GM21526 (cell line): ENCODE results near the gene CCDC120.

Source experiments
- ATAC-seq: cut with Tn5 transposase; IDR thresholded peaks from one replicate; pipeline ENCODE4 v1.9.1; 2021; ENCODE audit warnings: moderate library complexity; ENCODE audit not compliant: unreplicated experiment, low FRiP score

CCDC120 gene

DNA sequence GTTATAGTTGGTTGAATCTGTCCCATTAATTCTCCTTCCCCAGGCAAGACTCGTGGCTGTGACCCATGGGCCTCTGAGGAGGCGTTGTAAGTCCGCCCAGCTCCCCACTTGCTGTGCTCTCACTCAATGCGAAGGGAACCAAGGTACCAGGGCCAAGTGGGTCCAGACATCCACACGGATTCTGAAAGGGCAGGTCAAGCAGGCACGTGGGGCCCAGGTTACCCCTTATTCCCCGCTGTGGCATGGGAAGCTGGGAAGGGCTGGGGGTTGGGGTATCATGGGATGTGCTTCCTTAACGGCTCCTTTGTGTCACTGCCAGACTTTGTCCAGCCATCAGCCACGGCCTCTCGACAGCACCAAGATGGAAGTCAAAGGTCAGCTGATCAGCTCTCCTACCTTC is 3.1 kb downstream of the CCDC120 start:
- ATAC-seq: no peak

DNA sequence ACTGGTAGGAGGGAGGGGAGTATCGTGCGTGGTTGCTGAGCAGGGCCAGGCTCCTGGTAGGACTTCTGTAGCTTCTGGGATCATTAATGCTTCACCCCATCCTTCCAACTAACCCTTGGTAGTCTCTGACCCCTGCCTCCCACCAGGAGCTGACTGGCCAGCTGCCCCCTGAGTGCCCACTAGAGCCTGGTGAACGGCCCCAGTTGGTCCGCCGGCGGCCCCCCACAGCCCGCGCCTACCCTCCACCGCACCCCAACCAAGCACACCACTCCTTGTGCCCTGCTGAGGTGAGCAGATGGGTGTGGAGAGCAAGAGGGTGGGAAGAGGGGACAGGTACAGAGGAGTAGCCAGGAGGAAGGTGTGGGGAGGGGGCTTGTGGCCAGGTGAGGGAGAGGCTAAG is 4.9 kb downstream of the CCDC120 start:
- ATAC-seq: no peak

- ATAC-seq: no peak
Measured at GRCh38 chrX:49064303-49064702, 5.5 kb downstream of the CCDC120 start.

DNA sequence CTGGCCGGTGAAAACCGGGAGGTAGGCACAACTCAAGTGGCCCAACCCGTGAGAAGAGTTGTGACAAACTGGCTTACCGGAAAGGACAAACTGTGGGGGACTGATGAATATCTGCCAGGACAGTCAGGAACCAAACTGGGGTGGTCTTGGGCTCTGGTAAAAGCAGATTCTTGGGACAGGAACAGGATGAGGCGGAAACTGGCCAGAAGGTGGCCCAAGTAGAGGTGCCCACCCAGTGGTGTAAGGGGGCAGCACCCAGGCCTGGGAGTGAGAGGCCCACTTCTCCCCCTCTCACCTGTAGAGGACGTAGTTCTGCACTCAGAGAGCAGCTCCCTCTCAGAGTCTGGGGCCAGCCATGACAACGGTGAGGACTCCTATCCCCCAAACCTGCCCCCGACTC is 5.9 kb downstream of the CCDC120 start:
- no peak for ATAC-seq

DNA sequence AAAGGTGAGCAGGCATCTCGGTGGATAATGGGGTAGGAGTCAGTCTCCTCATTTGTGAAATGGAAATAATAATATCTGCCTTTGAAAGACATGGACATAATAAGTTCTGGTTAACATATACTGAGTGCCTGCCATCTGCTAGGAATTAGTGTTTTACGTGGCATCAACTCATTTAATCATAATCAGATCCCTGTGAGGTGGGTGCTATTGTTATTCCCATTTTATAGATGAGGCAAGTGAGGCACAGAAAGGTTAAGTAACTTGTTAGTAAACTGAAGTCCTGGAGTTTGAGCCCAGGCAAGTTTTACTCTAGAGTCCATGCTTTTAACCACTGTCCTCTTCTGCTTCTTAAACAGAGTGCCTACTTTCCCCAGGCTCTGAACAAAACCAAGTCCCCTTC is 7.5 kb downstream of the CCDC120 start:
- ATAC-seq: no peak

- ATAC-seq: no peak
Measured at GRCh38 chrX:49066690-49067089, 7.9 kb downstream of the CCDC120 start.

DNA sequence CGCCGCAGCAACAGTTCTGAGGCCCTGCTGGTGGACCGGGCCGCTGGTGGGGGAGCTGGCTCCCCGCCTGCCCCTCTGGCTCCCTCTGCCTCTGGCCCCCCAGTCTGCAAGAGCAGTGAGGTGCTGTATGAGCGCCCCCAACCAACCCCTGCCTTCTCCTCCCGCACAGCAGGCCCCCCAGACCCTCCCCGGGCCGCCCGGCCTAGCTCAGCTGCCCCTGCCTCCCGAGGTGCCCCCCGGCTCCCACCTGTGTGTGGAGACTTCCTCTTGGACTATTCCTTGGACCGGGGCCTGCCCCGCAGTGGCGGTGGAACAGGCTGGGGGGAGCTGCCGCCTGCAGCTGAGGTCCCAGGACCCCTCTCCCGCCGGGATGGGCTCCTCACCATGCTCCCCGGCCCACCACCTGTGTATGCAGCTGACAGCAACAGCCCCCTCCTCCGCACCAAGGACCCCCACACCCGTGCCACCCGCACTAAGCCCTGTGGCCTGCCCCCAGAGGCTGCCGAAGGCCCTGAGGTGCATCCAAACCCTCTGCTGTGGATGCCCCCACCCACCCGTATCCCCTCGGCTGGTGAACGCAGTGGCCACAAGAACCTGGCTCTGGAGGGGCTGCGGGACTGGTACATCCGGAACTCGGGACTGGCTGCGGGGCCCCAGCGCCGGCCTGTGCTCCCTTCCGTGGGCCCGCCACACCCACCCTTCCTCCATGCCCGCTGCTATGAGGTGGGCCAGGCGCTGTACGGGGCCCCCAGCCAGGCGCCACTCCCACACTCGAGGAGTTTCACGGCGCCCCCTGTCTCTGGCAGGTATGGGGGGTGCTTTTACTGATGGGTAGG is 8.7 kb downstream of the CCDC120 start:
- ATAC-seq: no peak

GRCh38 chrX:49069038-49069437 is 10.2 kb downstream of the CCDC120 start:
- no peak for ATAC-seq

DNA sequence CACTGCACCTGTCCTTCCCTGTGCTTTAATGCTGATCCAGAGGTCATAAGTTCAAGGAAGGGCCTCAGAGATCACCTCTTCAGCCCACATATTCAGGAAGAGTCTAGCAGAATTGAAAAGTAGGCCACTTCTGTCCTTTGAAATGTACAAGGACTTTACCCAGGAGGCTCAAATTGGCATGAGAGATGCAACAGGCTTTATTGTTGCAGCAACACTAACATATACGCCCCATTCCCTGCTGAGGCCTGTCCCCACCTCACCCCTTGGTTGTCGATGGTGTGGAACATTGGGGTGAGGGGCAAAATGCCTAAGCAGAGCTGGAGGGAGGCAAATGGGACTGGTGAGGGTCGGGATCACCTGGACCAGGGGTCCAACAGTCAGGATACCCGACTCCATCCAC is 12.2 kb downstream of the CCDC120 start:
- ATAC-seq: no peak

- no peak for ATAC-seq
Measured at GRCh38 chrX:49071877-49072711, 13.3 kb downstream of the CCDC120 start.

DNA sequence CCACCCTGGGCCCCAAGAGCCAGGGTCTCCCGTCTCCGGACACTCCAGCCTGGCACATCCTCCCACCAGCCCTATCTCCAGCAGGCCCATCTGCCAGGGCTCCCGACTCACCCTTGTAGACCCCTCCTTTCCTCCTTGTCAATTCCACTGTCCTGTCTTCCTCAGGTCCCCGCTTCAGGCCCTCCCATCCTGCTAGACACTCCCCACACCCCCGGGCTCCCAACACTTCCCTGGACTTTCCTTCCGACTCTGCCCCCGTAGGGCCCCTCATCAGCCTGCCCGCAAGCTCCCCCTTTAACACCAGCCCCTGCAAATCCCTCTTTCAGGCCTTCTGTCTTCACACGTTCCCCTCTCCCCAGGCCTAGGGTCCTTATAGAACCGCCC is 13.9 kb downstream of the CCDC120 start:
- ATAC-seq: no peak

- ATAC-seq: peak; percentile 77
Measured at GRCh38 chrX:49073601-49074575, 15.1 kb downstream of the CCDC120 start, which contains the start of gene PRAF2. TSS of gene PRAF2 (minus strand) at chrX:49074002. CDS start at chrX:49073987, 15 bp downstream.

GRCh38 chrX:49075347-49075746 is 16.5 kb downstream of the CCDC120 start:
- no peak for ATAC-seq

GRCh38 chrX:49077941-49078340 is 19.1 kb downstream of the CCDC120 start:
- ATAC-seq: no peak

- peak; percentile 49 for ATAC-seq
Measured at GRCh38 chrX:49079489-49080428, 21.0 kb downstream of the CCDC120 start, which contains the start of gene WDR45. TSS of gene WDR45 (minus strand) at chrX:49079887. CDS start at chrX:49078095, 1,792 bp downstream.

DNA sequence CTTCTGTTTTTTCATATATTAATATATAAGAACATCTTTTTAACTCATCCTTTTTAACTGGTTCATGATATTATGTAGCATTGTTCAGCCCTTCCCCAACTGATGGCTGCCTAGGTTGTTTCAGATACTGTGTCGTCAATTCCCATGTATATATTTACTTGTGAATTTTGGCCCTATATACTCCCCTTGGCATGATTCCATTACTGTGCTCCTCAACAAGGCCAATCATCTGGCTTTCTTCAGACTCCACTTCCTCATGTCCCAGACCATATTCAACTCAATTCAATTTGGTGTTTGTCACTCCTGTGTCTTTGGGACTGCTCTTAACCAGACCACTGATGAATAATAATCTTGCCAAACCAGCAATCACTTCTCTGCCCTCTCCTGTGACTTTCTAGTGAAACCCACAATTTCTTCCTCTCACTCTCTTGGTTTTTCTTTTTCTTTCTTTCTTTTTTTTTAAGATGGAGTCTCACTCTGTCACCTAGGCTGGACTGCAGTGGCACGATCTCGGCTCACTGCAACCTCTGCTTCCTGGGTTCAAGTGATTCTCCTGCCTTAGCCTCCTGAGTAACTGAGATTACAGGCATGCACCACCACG is 23.6 kb downstream of the CCDC120 start:
- no peak for ATAC-seq

- ATAC-seq: no peak
Measured at GRCh38 chrX:49089553-49089952, 30.8 kb downstream of the CCDC120 start.

GRCh38 chrX:49096419-49096818 is 37.6 kb downstream of the CCDC120 start:
- no peak for ATAC-seq
